GM12891 (cell line): ENCODE measurements around the gene SLC12A3.

ENCODE experiments used
- POLR2A ChIP-seq: IDR thresholded peaks from 2 replicates; pipeline ENCODE4 v1.6.1; 2011; ENCODE audit warnings: low read depth, low read length, control low read depth
- SPI1 ChIP-seq: IDR thresholded peaks from 2 replicates; pipeline ENCODE4 v1.6.1; 2011; ENCODE audit warnings: low read depth, low read length, control low read depth

DNA sequence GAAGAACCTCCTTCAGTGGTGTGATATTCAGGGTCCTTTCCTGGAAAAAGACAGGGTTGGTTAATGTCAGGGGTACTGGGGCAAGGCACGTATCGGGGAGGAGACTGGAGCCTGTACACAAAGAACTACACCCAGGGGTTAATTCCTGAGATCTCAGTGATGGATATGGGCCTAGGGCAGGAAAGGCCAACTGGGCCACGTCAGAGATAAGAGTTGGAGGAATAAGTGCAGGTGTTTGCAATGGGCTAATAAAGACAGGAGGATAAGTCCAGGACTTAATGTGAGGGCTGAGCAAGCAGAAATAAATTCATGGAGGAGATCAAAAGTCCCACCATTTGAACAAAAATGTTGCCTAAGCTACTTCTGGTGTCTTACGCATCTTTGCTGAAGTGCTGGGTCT is 56.6 kb downstream of the SLC12A3 start:
- TF ChIP-seq SPI1 (no peak), POLR2A (no peak)
